ENCODE data around the gene SPEN.

The SPEN gene

GRCh38 chr1:15949453-15950245 lies 102.1 kb downstream of the SPEN start:
- no peak for DNase-seq

- no peak for DNase-seq
Observed at GRCh38 chr1:15950302-15950701, 102.8 kb downstream of the SPEN start.

DNA sequence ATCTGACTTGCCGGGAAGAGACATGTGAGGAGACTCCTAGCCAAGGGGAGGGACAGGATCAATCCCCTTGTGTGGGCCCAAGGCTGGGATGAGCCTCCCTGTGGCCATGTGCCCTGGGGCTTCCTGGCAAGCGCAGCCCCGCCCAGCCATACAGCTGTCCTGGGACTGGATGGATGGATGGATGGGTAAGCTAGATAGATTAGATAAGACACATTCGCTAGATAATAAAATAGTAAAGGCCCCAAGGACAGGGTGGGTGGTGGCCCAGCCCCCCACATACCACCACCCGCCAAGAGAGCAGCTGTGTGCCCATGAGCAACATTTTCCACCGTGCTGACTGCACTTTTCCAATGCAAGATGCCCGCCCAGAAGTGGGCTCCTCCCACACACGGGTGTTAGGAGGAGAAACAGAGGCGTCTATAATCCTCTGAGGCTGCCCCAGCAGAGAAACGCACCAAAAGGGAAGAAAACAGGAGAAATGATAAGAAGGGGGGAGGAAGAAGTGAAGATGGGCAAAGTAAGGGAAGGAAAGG lies 103.3 kb downstream of the SPEN start:
- no peak for DNase-seq

- DNase-seq, result no peak
Observed at GRCh38 chr1:15951341-15952153, 104.0 kb downstream of the SPEN start.

DNA sequence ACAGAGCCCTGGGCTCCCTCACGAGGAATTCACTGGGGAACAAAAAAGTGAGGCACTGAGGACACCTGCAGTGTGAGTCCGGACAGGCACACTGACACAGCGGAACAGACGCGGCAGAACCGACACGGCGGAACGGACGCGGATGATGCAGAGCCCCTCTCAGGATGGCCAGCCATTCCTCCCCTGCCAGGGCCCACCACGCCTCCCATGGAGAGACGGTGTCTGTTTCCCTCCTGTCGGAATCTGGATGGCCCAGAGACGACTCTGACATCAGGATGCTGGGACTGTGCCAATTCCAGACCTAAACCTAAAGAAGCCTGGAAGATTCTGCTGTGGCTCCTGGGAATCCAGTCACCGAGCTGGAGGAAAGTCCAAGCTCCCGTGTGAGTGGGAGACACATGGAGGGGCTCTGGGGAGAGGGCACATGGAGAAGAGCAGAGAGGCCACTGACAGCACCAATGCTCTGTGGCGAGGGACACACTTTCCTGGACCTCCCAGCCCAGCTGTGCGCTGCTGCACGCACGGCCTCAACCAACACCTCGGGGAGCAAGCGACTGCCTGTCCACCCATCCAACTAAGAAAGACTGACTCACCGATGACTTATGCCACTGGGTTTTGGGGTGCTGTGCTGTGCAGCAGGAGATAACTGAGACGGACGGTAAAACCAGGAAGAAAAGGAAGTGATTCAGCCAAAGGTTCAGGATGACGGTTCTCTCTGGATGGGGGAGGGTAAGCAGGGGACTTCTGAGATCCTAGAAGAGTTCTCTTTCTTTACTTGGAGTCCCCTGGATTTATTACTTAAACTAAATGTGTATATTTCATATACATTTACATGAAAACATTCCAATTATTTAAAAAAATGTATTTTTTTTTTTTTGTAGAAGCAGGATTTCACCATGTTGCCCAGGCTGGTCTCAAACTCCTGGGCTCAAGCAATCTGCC lies 105.1 kb downstream of the SPEN start:
- DNase-seq, result no peak

GRCh38 chr1:15953294-15953771 lies 105.8 kb downstream of the SPEN start:
- DNase-seq, result no peak

GRCh38 chr1:15953791-15954241 lies 106.3 kb downstream of the SPEN start:
- DNase-seq, result no peak

DNA sequence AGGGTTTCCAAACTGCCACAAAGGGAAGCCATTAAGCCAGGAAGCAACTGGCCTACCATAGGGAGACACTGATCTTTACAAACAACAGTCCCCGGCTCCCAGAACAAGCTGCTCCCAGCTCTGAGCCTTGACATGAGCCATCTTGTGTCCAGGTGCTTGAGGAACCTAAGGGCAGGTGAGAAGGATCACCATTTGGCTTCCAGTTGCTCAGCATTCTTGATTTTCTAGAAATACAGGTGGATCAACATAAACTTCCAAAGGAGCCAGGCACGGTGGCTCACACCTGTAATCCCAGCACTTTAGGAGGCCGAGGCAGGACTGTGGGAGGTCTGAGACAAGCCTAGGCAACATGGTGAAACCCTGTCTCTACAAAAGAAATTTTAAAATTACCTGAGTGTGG lies 106.8 kb downstream of the SPEN start:
- DNase-seq, result no peak

GRCh38 chr1:15955552-15955951 lies 108.0 kb downstream of the SPEN start:
- no peak for DNase-seq

GRCh38 chr1:15956150-15956549 lies 108.6 kb downstream of the SPEN start:
- no peak for DNase-seq

DNA sequence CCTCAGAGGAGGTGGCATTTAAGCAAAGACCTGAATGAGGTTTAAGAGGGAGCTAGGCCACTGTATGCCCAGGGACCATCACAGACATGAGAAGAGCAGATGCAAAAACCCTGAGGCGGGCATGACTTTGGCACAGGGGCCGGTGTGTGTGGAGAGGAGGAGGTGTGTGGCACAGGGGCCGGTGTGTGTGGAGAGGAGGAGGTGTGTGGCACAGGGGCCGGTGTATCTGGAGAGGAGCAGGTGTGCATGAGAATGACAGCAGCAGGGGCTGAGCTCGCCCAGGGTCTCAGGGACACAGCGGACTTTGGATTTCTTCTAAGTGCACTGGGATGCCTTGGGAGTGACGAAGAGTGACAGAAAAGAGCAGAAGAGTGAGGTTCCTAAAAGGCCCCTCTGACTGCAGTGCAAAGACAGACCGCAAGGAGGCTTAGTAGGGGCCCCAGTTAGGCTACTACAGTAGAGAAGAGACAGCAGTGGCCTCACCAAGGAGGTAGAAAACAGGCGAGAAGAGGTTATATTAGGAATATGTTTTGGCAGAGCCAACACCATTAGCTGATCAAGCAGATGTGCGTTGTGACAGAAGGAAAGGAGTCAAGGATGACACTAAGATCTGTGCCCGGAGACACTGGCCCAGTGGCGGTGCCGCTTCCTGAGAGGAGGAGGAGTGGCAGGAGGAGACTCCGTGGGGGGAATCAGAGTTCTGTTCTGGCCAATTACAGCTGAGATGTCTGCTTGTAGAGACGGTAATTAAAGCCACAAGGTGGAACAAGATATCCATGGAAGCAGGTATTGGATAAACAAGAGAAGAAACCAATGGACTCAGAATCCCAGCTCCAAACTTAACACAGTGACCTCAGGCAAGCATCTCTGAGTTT lies 110.0 kb downstream of the SPEN start:
- DNase-seq, result no peak

DNA sequence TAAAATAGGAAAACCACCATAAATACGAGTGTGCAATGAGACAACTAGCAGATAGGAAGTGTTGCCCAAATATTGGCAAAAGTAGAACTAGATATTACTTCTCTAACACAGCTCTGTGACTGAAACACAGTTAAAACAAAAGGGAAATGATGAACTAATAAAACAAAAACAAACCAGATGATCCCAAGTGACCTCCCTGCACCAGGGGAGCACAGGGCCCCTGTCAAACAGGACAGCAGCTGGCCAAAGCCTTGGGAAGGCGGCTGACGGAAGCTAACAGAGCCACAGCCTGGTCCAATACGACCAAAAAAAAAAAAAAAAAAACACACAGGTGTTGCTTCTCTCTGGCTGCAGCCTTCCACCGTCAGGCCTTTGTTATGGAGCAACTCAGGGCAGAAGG lies 110.6 kb downstream of the SPEN start:
- no peak for DNase-seq

DNA sequence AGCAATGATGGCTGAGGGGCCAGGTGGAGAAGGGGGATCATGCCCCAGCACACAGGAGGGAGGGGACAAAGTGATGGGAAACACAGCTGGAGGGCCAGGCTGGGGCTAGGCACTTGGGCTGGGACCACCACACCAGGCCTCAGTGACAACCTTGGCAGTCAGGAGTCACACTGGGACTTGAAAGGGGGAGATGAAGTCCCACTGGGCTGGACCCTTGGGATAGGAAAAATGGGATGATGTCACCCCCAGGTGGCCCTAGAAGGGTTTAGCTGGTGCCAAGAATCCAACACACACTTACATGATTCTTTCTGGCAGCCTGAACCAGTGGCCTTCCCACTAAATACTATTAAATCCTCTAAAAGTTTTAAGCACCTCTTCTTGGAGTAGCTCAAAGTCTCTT lies 111.3 kb downstream of the SPEN start:
- DNase-seq, result no peak

- no peak for DNase-seq
Observed at GRCh38 chr1:15959424-15959823, 111.9 kb downstream of the SPEN start.

DNA sequence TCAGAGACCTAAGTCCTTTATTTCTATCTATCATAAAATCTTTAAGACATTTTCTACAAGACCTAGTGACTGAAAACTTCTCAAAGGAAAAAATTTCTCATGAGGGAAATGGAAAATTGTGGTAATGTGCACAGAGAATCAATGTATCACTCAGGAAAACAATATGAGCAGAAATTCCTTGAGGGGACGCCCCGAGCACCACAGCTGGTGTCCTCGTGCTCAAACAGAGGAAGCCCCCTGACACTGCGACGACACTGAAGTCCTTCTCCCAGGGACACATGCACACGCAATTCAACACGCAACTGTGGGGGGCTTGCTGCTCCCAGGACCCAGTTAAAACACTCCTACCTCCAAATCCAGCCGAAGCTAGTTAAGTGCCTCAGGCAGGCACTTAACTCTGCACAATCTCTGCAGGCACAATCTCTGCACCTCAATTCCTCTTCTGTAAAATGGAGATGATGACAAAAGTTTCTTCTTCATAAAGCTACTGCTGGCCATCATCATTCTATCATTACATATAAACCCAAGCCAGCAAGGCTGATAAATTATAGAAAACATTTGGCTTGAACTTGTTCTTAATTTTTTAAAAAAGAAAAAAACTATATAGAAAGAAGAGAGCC lies 112.4 kb downstream of the SPEN start:
- no peak for DNase-seq

DNA sequence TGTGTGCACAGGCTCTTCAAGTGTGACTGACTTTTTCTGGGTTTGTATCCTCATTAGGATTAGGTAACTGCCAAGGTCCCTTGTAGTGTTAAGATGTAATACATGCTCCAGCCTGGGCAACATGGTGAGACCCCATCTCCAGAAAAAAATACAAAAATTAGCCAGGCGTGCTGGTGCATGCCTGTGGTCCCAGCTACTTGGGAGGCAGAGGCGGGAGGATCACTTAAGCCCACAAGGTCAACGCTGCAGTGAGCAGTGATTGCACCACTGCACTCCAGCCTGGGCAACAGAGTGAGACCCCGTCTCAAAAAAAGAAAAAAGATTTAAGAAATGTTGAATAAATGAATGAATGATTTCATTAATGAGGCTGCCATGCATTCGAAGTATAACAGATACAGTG lies 113.3 kb downstream of the SPEN start:
- DNase-seq, result no peak

DNA sequence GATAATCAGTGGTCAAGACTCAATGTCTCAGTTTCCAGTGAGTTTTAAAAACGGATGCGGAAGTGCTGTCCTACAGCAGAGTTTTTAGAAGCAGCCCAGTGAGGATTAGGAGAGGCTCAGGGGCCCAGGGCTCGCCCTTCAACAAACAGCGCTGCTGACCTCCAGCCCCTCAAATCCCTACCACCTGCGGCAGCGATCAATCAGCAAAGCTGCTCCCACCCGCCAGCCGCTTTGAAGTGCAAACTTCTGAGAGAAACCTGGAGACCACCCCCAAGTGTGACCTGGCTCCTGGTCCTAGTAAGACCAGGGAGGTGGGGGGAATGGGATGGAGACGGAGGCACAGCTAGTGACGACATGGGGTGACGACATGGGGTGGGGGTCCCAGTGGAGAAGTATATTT lies 114.0 kb downstream of the SPEN start:
- DNase-seq, result no peak

DNA sequence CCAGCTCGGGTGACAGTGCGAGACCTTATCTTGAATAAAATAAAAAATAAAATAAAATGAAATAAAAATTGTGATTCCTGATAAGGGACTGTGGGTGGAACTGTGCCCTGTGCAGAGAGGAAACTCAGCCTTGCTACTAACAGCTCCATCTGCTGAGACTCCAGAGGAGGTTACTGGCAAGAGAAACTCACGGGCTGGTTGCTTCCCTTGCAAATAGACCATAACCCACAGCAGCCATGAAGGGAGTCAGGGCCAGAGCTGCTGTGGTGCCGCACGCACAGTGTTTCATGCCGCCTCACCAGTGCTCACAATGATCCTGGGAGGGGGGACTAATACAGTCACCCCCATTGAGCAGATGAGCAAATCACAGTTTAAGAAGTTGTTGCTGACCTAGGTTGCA lies 114.7 kb downstream of the SPEN start:
- no peak for DNase-seq

- no peak for DNase-seq
Observed at GRCh38 chr1:15962671-15963362, 115.3 kb downstream of the SPEN start.

DNA sequence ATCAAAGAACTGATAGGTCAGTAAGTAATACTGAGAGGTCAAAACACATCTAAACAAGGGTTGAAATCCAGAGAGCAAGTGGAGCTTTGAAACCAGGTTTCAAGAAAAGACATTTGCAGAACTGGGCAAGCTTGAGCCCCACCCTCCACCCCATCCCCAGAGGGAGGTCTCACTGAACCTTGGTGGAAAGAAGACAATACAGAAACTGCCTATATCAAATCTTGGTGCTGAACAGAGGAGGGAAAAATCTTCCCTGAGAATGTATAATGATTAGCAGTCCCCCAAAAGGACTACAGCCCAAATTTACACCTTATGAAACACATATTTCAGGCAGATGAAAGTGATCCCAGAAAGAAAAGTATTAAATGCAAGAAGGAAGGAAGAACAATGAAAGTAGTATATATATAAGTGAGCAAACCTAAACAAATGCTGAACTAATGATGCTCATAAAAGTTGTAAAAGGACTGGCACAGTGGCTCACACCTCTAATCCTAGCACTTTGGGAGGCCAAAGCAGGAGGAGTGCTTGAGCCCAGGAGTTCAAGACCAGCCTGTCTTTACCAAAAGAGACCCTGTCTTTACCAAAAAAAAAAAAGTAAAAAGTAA lies 116.0 kb downstream of the SPEN start:
- no peak for DNase-seq

All from NCI-H526 treated with DMSO at 0.1 percent for 48 hours (cell line).